BJ (cell line): ENCODE results near the gene FOXP1. TPM values are rescaled to one million over a fixed set of nuclear protein-coding genes. Genes with fewer than 3 reads are reported as not detected.

ENCODE experiments used
- CTCF ChIA-PET: fragments of 350-600 bp; formaldehyde crosslinking; extraction: SDS; loops from one replicate; lab custom pipeline; 2021; ENCODE audit warnings: antibody characterized with exemption, inconsistent platforms; lab: Yijun Ruan, JAX
- POLR2A ChIA-PET: fragments of 300-600 bp; sonication (Branson Sonifier 250); formaldehyde crosslinking; extraction: SDS; loops from one replicate; lab custom pipeline; 2021; ENCODE audit warnings: antibody characterized with exemption; lab: Charles Lee
- DNase-seq: peaks from one replicate; pipeline ENCODE4 v3.0.0-alpha.2; 2011; ENCODE audit warnings: low read depth
- H3K27me3 ChIP-seq: 2 replicates; pipeline ENCODE4 v1.6.0; 2011; ENCODE audit warnings: low read length; ENCODE audit not compliant: control insufficient read depth, insufficient read depth
- H3K36me3 ChIP-seq: 2 replicates; pipeline ENCODE4 v1.5.1; 2011; ENCODE audit warnings: low read length; ENCODE audit not compliant: control insufficient read depth, insufficient read depth
- H3K4me3 ChIP-seq: 2 replicates; pipeline ENCODE4 v1.5.1; 2011; ENCODE audit warnings: low read depth, mild to moderate bottlenecking, control low read depth, low read length
- polyA plus RNA-seq: library from polyadenylated mRNA; depleted of rRNA; stranded (reverse); fragments of >200 nt; gene quantifications from 2 replicates; pipeline ENCODE4 v1.2.3, GENCODE V29; 2011
- TF ChIP-seq, protein P1 (sequence below): IDR thresholded peaks from 2 replicates; pipeline ENCODE4 v1.5.1; 2011; ENCODE audit warnings: low read depth, mild to moderate bottlenecking, control low read depth, inconsistent platforms, low read length, moderate library complexity; ENCODE audit not compliant: insufficient read depth

FOXP1 gene
- polyA plus RNA-seq, 1 experiment = 37.0 TPM

- H3K27me3 ChIP-seq = no peaks in the 10 kb centered on the region
- no peak for DNase-seq
- no peak overlapping the region for H3K4me3 ChIP-seq
- ChIA-PET CTCF (interaction anchor here (0.8 to 2.7 kb wide), 5 partner anchors 8 to 455 kb away, joined by 3 to 7 read pairs (median 3); no protein-coding TSS in a partner anchor), POLR2A (no interaction called here)
- H3K36me3 ChIP-seq = no peaks in the 10 kb centered on the region
- TF ChIP-seq, protein P1, sequence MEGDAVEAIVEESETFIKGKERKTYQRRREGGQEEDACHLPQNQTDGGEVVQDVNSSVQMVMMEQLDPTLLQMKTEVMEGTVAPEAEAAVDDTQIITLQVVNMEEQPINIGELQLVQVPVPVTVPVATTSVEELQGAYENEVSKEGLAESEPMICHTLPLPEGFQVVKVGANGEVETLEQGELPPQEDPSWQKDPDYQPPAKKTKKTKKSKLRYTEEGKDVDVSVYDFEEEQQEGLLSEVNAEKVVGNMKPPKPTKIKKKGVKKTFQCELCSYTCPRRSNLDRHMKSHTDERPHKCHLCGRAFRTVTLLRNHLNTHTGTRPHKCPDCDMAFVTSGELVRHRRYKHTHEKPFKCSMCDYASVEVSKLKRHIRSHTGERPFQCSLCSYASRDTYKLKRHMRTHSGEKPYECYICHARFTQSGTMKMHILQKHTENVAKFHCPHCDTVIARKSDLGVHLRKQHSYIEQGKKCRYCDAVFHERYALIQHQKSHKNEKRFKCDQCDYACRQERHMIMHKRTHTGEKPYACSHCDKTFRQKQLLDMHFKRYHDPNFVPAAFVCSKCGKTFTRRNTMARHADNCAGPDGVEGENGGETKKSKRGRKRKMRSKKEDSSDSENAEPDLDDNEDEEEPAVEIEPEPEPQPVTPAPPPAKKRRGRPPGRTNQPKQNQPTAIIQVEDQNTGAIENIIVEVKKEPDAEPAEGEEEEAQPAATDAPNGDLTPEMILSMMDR = no peak
Observed at GRCh38 chr3:71005702-71006321, 577.7 kb downstream of the FOXP1 start.

GRCh38 chr3:71003511-71003910 lies 580.0 kb downstream of the FOXP1 start:
- TF ChIP-seq, protein P1 = no peak
- POLR2A ChIA-PET = no interaction called here
- no peak overlapping the region for H3K4me3 ChIP-seq
- CTCF ChIA-PET = interaction anchor here (0.8 to 2.7 kb wide), 2 partner anchors 49 to 453 kb away, joined by 3 to 7 read pairs; no protein-coding TSS in a partner anchor
- no peaks in the 10 kb centered on the region for H3K27me3 ChIP-seq
- DNase-seq = no peak
- H3K36me3 ChIP-seq = peaks cover 1% of the 10 kb centered on the region

- H3K36me3 ChIP-seq = peaks cover 1% of the 10 kb centered on the region
- POLR2A ChIA-PET = no interaction called here
- no peak overlapping the region for H3K4me3 ChIP-seq
- TF ChIP-seq, protein P1 = no peak
- DNase-seq = no peak
- no peaks in the 10 kb centered on the region for H3K27me3 ChIP-seq
- CTCF ChIA-PET = interaction anchor here (0.5 to 0.6 kb wide), 2 partner anchors 18 to 143 kb away, joined by 3 read pairs; no protein-coding TSS in a partner anchor
Observed at GRCh38 chr3:71002298-71002697, 581.2 kb downstream of the FOXP1 start.

GRCh38 chr3:71001303-71001830 lies 582.2 kb downstream of the FOXP1 start:
- no peak for DNase-seq
- ChIA-PET CTCF (interaction anchor here (0.5 kb wide), 1 partner anchor 19 kb away, joined by 3 read pairs; no protein-coding TSS in a partner anchor), POLR2A (no interaction called here)
- Histone ChIP-seq H3K27me3 (no peaks in the 10 kb centered on the region), H3K4me3 (no peak overlapping the region), H3K36me3 (peaks cover 1% of the 10 kb centered on the region)
- TF ChIP-seq, protein P1 = no peak

DNA sequence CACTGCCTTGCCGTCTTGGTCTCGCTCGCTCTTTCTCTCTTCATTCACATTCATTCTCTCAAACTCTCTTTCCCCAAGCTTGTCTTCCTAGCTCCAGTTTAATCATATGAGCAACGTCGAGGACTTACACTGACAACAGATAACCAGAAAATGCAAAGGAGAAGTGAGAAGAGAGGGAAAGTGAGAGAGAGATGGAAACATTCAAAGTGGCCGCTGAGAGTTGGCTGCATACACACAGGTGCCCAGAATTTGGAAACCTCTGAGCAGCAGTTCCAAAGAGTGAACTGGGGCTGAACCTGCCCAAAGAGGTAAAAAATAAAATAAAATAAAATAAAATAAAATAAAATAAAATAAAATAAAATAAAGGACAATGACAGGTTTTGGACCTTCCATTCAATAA lies 583.0 kb downstream of the FOXP1 start:
- CTCF ChIA-PET = no interaction called here
- TF ChIP-seq, protein P1 = no peak

More for the DNA sequence above, 583.0 kb downstream of the FOXP1 start:
- POLR2A ChIA-PET = no interaction called here
- no peaks in the 10 kb centered on the region for H3K27me3 ChIP-seq
- no peak overlapping the region for H3K4me3 ChIP-seq
- peaks cover 1% of the 10 kb centered on the region for H3K36me3 ChIP-seq
- no peak for DNase-seq
